ENCODE results near the gene GPC1.
"Not testable (repeated sequence)": the region's sequence is repeated elsewhere in the genome, so short reads cannot be mapped to it uniquely, and the experiment has no call there.

Gene GPC1

GRCh38 chr2:240494194-240494793, 58.8 kb downstream of the GPC1 start:
- no peaks in the 10 kb centered on the region for H3K4me1 ChIP-seq (ENCODE audit: insufficient read depth, insufficient read length)
- peaks cover 31% of the 10 kb centered on the region for H3K36me3 ChIP-seq (ENCODE audit: insufficient read depth, insufficient read length, low read length)
- H3K4me3 ChIP-seq (ENCODE audit: insufficient read length, low read depth), result no peak overlapping the region
- DNase-seq (ENCODE audit: low read depth, low spot score), result no peak
- no peak for TF ChIP-seq SUZ12 (IDR thresholded peaks at IDR 0.05; ENCODE audit: extremely low read depth, insufficient read depth, insufficient read length)
- no peak for TF ChIP-seq ZNF274 (IDR thresholded peaks at IDR 0.05; ENCODE audit: low read depth, low read length)
- no peak for TF ChIP-seq YY1 (IDR thresholded peaks at IDR 0.05; ENCODE audit: insufficient read depth, insufficient read length)
- H3K27me3 ChIP-seq (ENCODE audit: insufficient read depth, insufficient read length), result no peaks in the 10 kb centered on the region
- H3K9me3 ChIP-seq (ENCODE audit: insufficient read depth, low read length), result peaks cover 26% of the 10 kb centered on the region
- no peak overlapping the region for H3K9ac ChIP-seq (ENCODE audit: insufficient read length, low read depth)

GRCh38 chr2:240494942-240495341, 59.5 kb downstream of the GPC1 start:
- H3K4me3 ChIP-seq (ENCODE audit: insufficient read length, low read depth); H3K9ac ChIP-seq (ENCODE audit: insufficient read length, low read depth); H3K4me1 ChIP-seq (ENCODE audit: insufficient read depth, insufficient read length); H3K27me3 ChIP-seq (ENCODE audit: insufficient read depth, insufficient read length): not testable (repeated sequence)
- peaks cover 37% of the 10 kb centered on the region for H3K36me3 ChIP-seq (ENCODE audit: insufficient read depth, insufficient read length, low read length)
- H3K9me3 ChIP-seq (ENCODE audit: insufficient read depth, low read length), result peaks cover 20% of the 10 kb centered on the region
- DNase-seq (ENCODE audit: low read depth, low spot score), result peak; percentile 8

GRCh38 chr2:240497082-240497481, 61.6 kb downstream of the GPC1 start:
- H3K36me3 ChIP-seq (ENCODE audit: insufficient read depth, insufficient read length, low read length), result peaks cover 54% of the 10 kb centered on the region
- DNase-seq (ENCODE audit: low read depth, low spot score), result peak; percentile 61
- H3K27me3 ChIP-seq (ENCODE audit: insufficient read depth, insufficient read length); H3K4me1 ChIP-seq (ENCODE audit: insufficient read depth, insufficient read length); H3K4me3 ChIP-seq (ENCODE audit: insufficient read length, low read depth); H3K9ac ChIP-seq (ENCODE audit: insufficient read length, low read depth); H3K9me3 ChIP-seq (ENCODE audit: insufficient read depth, low read length): not testable (repeated sequence)

GRCh38 chr2:240498171-240498957, 62.9 kb downstream of the GPC1 start:
- H3K4me3 ChIP-seq (ENCODE audit: insufficient read length, low read depth), result no peak overlapping the region
- no peaks in the 10 kb centered on the region; the same call in 1 of the 2 replicates for H3K9me3 ChIP-seq (ENCODE audit: insufficient read depth, low read length)
- peaks cover 2% of the 10 kb centered on the region for H3K4me1 ChIP-seq (ENCODE audit: insufficient read depth, insufficient read length)
- H3K27me3 ChIP-seq (ENCODE audit: insufficient read depth, insufficient read length), result no peaks in the 10 kb centered on the region
- H3K9ac ChIP-seq (ENCODE audit: insufficient read length, low read depth), result no peak overlapping the region
- peaks cover 54% of the 10 kb centered on the region for H3K36me3 ChIP-seq (ENCODE audit: insufficient read depth, insufficient read length, low read length)
- TF ChIP-seq YY1 (IDR thresholded peaks at IDR 0.05; ENCODE audit: insufficient read depth, insufficient read length) (no peak), ZNF274 (IDR thresholded peaks at IDR 0.05; ENCODE audit: low read depth, low read length) (no peak), SUZ12 (IDR thresholded peaks at IDR 0.05; ENCODE audit: extremely low read depth, insufficient read depth, insufficient read length) (no peak)
- no peak for DNase-seq (ENCODE audit: low read depth, low spot score)

DNA sequence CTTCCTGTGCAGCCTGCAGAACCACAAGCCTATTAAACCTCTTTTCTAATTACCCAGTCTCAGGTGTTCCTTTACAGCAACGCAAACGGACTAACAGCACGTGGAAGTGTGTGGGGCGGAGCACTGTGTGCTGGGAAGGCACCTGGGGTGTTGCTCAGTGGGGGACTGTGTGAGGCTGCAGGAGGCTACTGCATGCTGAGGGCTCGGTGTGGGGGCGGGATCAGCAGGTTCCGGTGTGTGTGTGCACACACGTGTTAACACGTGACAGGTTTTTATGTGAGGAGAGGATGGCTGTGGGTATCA, 63.4 kb downstream of the GPC1 start:
- Histone ChIP-seq H3K4me1 (ENCODE audit: insufficient read depth, insufficient read length) (peaks cover 2% of the 10 kb centered on the region), H3K4me3 (ENCODE audit: insufficient read length, low read depth) (no peak overlapping the region), H3K9ac (ENCODE audit: insufficient read length, low read depth) (no peak overlapping the region), H3K27me3 (ENCODE audit: insufficient read depth, insufficient read length) (no peaks in the 10 kb centered on the region), H3K9me3 (ENCODE audit: insufficient read depth, low read length) (no peaks in the 10 kb centered on the region; the same call in 1 of the 2 replicates), H3K36me3 (ENCODE audit: insufficient read depth, insufficient read length, low read length) (peaks cover 52% of the 10 kb centered on the region)
- TF ChIP-seq YY1 (IDR thresholded peaks at IDR 0.05; ENCODE audit: insufficient read depth, insufficient read length), result no peak
- no peak for TF ChIP-seq ZNF274 (IDR thresholded peaks at IDR 0.05; ENCODE audit: low read depth, low read length)
- TF ChIP-seq SUZ12 (IDR thresholded peaks at IDR 0.05; ENCODE audit: extremely low read depth, insufficient read depth, insufficient read length), result no peak
- DNase-seq (ENCODE audit: low read depth, low spot score), result no peak

GRCh38 chr2:240499309-240500301, 64.1 kb downstream of the GPC1 start:
- TF ChIP-seq SUZ12 (IDR thresholded peaks at IDR 0.05; ENCODE audit: extremely low read depth, insufficient read depth, insufficient read length) (no peak), YY1 (IDR thresholded peaks at IDR 0.05; ENCODE audit: insufficient read depth, insufficient read length) (no peak), ZNF274 (IDR thresholded peaks at IDR 0.05; ENCODE audit: low read depth, low read length) (no peak)
- Histone ChIP-seq H3K9ac (ENCODE audit: insufficient read length, low read depth) (no peak overlapping the region), H3K4me3 (ENCODE audit: insufficient read length, low read depth) (no peak overlapping the region), H3K4me1 (ENCODE audit: insufficient read depth, insufficient read length) (peaks cover 2% of the 10 kb centered on the region), H3K9me3 (ENCODE audit: insufficient read depth, low read length) (no peaks in the 10 kb centered on the region; the same call in 1 of the 2 replicates), H3K36me3 (ENCODE audit: insufficient read depth, insufficient read length, low read length) (peaks cover 48% of the 10 kb centered on the region), H3K27me3 (ENCODE audit: insufficient read depth, insufficient read length) (no peaks in the 10 kb centered on the region)
- DNase-seq (ENCODE audit: low read depth, low spot score), result no peak
